WTC11 (cell line): Measurements from ENCODE around the gene RBM19.

ENCODE experiments used
- CBFB ChIP-seq: sonication (generic); formaldehyde crosslinking; IDR thresholded peaks from 2 replicates; pipeline ENCODE4 v1.8.1; 2022; ENCODE audit warnings: mild to moderate bottlenecking, low read depth, missing genetic modification reagents
- CTCF ChIP-seq: fragments of 200-600 bp; IDR thresholded peaks from 2 replicates; pipeline ENCODE4 v1.8.0; 2022; ENCODE audit warnings: antibody characterized with exemption
- RELA ChIP-seq: sonication (generic); formaldehyde crosslinking; IDR thresholded peaks from 2 replicates; pipeline ENCODE4 v1.8.1; 2022; ENCODE audit warnings: missing genetic modification reagents, mild to moderate bottlenecking, borderline replicate concordance
- ZNF232 ChIP-seq: sonication (generic); formaldehyde crosslinking; IDR thresholded peaks from 2 replicates; pipeline ENCODE4 v1.8.0; 2022; ENCODE audit warnings: mild to moderate bottlenecking, missing genetic modification reagents

- no peak for TF ChIP-seq ZNF232
- TF ChIP-seq CTCF: no peak
- no peak for TF ChIP-seq RELA (CRISPR knock-in tag)
- TF ChIP-seq CBFB (CRISPR knock-in tag): no peak
These were observed 129.0 kb downstream of the RBM19 start for GRCh38 chr12:113837084-113837483.
